Measurements from ENCODE around the gene MGAT3.

MGAT3 gene

DNA sequence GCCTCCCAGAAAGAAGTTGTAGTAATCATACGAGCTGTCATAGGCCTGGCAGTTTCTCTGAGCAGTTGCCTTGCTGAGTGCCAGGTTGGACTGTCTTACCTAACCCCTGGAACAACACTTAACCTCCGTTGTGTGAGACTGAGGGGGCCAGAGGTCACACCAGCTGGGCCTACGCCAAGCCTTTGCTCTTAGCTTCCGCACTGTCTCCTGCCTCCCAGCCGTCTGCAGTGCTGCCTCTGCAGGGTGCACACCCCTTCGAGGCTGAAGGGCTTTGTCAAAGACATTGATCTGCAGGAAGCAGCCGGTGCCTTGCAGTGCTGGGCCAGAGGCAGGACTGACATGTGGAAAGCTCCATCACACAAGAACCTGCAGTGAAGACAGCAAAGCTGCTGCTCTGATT is 40.5 kb upstream of the MGAT3 start:
- H2AFZ ChIP-seq (ENCODE audit: low read depth, low read length, severe bottlenecking), result no peak overlapping the region
- H3F3A ChIP-seq (ENCODE audit: insufficient read depth), result peaks cover 3% of the 10 kb centered on the region; the same call in 1 of the 2 replicates
- no peaks in the 10 kb centered on the region for H4K20me1 ChIP-seq (ENCODE audit: low read depth, low read length)
- no peaks in the 10 kb centered on the region for H3K36me3 ChIP-seq (ENCODE audit: low read length)
- H3K4me3 ChIP-seq (ENCODE audit: insufficient read depth, low read length, poor library complexity, severe bottlenecking), result no peak overlapping the region
- H3K79me2 ChIP-seq (ENCODE audit: insufficient read depth, low read length), result no peaks in the 10 kb centered on the region
- H3K4me2 ChIP-seq (ENCODE audit: low read depth, low read length, poor library complexity, severe bottlenecking), result no peak overlapping the region
- no peaks in the 10 kb centered on the region for H3K9me3 ChIP-seq (ENCODE audit: insufficient read depth, low read length)
- TF ChIP-seq, protein P1, sequence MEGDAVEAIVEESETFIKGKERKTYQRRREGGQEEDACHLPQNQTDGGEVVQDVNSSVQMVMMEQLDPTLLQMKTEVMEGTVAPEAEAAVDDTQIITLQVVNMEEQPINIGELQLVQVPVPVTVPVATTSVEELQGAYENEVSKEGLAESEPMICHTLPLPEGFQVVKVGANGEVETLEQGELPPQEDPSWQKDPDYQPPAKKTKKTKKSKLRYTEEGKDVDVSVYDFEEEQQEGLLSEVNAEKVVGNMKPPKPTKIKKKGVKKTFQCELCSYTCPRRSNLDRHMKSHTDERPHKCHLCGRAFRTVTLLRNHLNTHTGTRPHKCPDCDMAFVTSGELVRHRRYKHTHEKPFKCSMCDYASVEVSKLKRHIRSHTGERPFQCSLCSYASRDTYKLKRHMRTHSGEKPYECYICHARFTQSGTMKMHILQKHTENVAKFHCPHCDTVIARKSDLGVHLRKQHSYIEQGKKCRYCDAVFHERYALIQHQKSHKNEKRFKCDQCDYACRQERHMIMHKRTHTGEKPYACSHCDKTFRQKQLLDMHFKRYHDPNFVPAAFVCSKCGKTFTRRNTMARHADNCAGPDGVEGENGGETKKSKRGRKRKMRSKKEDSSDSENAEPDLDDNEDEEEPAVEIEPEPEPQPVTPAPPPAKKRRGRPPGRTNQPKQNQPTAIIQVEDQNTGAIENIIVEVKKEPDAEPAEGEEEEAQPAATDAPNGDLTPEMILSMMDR (IDR thresholded peaks at IDR 0.05; ENCODE audit: insufficient read depth, low read length, poor library complexity, severe bottlenecking), result no peak
- no peak for TF ChIP-seq EZH2phosphoT487 (conservative IDR thresholded peaks at IDR 0.05; ENCODE audit: low read length)
- no peaks in the 10 kb centered on the region for H3K27me3 ChIP-seq (ENCODE audit: low read length)
- no peaks in the 10 kb centered on the region for H3K9me2 ChIP-seq (replicated peaks; ENCODE audit: insufficient read depth, low read length)
- no peak overlapping the region for H3K27ac ChIP-seq (ENCODE audit: low read depth, low read length)
- H3K9ac ChIP-seq (ENCODE audit: low read length), result no peak overlapping the region

GRCh38 chr22:39417641-39418040 is 39.2 kb upstream of the MGAT3 start:
- Histone ChIP-seq H3K9me3 (ENCODE audit: insufficient read depth, low read length) (no peaks in the 10 kb centered on the region), H2AFZ (ENCODE audit: low read depth, low read length, severe bottlenecking) (no peak overlapping the region), H3K36me3 (ENCODE audit: low read length) (no peaks in the 10 kb centered on the region), H4K20me1 (ENCODE audit: low read depth, low read length) (no peaks in the 10 kb centered on the region), H3K9ac (ENCODE audit: low read length) (no peak overlapping the region), H3K4me2 (ENCODE audit: low read depth, low read length, poor library complexity, severe bottlenecking) (no peak overlapping the region), H3K79me2 (ENCODE audit: insufficient read depth, low read length) (no peaks in the 10 kb centered on the region), H3F3A (ENCODE audit: insufficient read depth) (no peaks in the 10 kb centered on the region), H3K9me2 (replicated peaks; ENCODE audit: insufficient read depth, low read length) (no peaks in the 10 kb centered on the region), H3K27me3 (ENCODE audit: low read length) (no peaks in the 10 kb centered on the region), H3K27ac (ENCODE audit: low read depth, low read length) (no peak overlapping the region), H3K4me3 (ENCODE audit: insufficient read depth, low read length, poor library complexity, severe bottlenecking) (no peak overlapping the region)
- TF ChIP-seq, protein P1 (IDR thresholded peaks at IDR 0.05; ENCODE audit: insufficient read depth, low read length, poor library complexity, severe bottlenecking), result no peak
- TF ChIP-seq EZH2phosphoT487 (conservative IDR thresholded peaks at IDR 0.05; ENCODE audit: low read length), result no peak

DNA sequence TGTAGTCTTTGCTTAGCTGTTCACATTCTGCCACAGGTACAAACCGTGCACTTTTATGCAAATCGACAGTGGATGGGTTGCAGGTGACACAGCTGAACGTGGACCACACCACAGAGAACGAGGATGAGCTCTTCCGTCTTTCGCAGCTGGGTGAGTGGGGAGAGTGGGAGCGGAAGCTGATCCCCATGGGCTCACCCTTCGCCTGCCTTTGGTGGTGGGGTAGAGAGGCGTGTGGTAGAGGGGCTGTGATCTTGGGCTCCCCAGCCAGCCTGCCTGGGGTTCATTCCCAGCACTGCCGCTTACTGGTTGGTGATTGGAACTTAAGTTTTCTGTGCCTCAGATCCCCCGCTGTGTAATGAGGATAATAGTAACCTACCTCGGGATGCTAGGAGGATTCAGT is 38.1 kb upstream of the MGAT3 start:
- H3K27me3 ChIP-seq (ENCODE audit: low read length), result no peaks in the 10 kb centered on the region
- H3K36me3 ChIP-seq (ENCODE audit: low read length), result no peaks in the 10 kb centered on the region
- H3F3A ChIP-seq (ENCODE audit: insufficient read depth), result no peaks in the 10 kb centered on the region
- H3K4me2 ChIP-seq (ENCODE audit: low read depth, low read length, poor library complexity, severe bottlenecking), result peak overlapping the region; percentile 0
- TF ChIP-seq EZH2phosphoT487 (conservative IDR thresholded peaks at IDR 0.05; ENCODE audit: low read length), result no peak
- TF ChIP-seq, protein P1 (IDR thresholded peaks at IDR 0.05; ENCODE audit: insufficient read depth, low read length, poor library complexity, severe bottlenecking), result no peak
- no peaks in the 10 kb centered on the region for H3K79me2 ChIP-seq (ENCODE audit: insufficient read depth, low read length)
- no peak overlapping the region for H2AFZ ChIP-seq (ENCODE audit: low read depth, low read length, severe bottlenecking)
- H3K9me3 ChIP-seq (ENCODE audit: insufficient read depth, low read length), result no peaks in the 10 kb centered on the region
- H3K4me3 ChIP-seq (ENCODE audit: insufficient read depth, low read length, poor library complexity, severe bottlenecking), result no peak overlapping the region
- H3K9me2 ChIP-seq (replicated peaks; ENCODE audit: insufficient read depth, low read length), result no peaks in the 10 kb centered on the region
- H3K9ac ChIP-seq (ENCODE audit: low read length), result no peak overlapping the region
- no peaks in the 10 kb centered on the region for H4K20me1 ChIP-seq (ENCODE audit: low read depth, low read length)
- no peak overlapping the region for H3K27ac ChIP-seq (ENCODE audit: low read depth, low read length)

Measured in SU-DHL-6 (cell line).